CD14-positive monocyte (primary cell): ENCODE results near the gene SMIM24. TPM values are rescaled to one million over a fixed set of nuclear protein-coding genes. Genes with fewer than 3 reads are reported as not detected.

Experiments used
- DNase-seq, 3 donors: peaks; one replicate each; pipeline ENCODE4 v3.0.0-alpha.2; 2011 to 2022
- H2AFZ ChIP-seq: 2 replicates; pipeline ENCODE4 v1.6.0; 2012; ENCODE audit warnings: mild to moderate bottlenecking, low read depth, low read length, inconsistent platforms; ENCODE audit not compliant: insufficient read depth, poor library complexity, severe bottlenecking
- H3K27ac ChIP-seq, 2 donors: 1 replicate in 1 of 2; 2 replicates in 1 of 2; pipeline ENCODE4 v1.5.1; 2012 to 2013; ENCODE audit warnings: low read length in 2 of 2, control low read depth in 1 of 2, inconsistent platforms in 1 of 2, low read depth in 1 of 2, mild to moderate bottlenecking in 1 of 2
- H3K27me3 ChIP-seq, 2 donors: one replicate each; pipeline versions ENCODE4 v1.6.0 to v1.6.1; 2011 to 2013; ENCODE audit warnings: low read length in 2 of 2; ENCODE audit not compliant: control insufficient read depth in 2 of 2, insufficient read depth in 2 of 2
- H3K36me3 ChIP-seq, 2 donors: replicated peaks in 1 of 2; 1 replicate in 1 of 2; 2 replicates in 1 of 2; pipeline versions ENCODE4 v1.5.1 to v1.6.1; 2012 to 2013; ENCODE audit warnings: low read length in 2 of 2, control low read depth in 1 of 2, inconsistent platforms in 1 of 2, mild to moderate bottlenecking in 1 of 2; ENCODE audit not compliant: insufficient read depth in 2 of 2, control insufficient read depth in 1 of 2
- H3K4me1 ChIP-seq, 2 donors: 1 replicate in 1 of 2; 2 replicates in 1 of 2; pipeline versions ENCODE4 v1.5.1 to v1.6.1; 2012 to 2013; ENCODE audit warnings: low read length in 2 of 2, control low read depth in 1 of 2, inconsistent platforms in 1 of 2, mild to moderate bottlenecking in 1 of 2, moderate library complexity in 1 of 2; ENCODE audit not compliant: insufficient read depth in 2 of 2, control insufficient read depth in 1 of 2
- H3K4me2 ChIP-seq: replicated peaks from 2 replicates; pipeline ENCODE3; 2012; ENCODE audit warnings: low read length, moderate library complexity, mild to moderate bottlenecking; ENCODE audit not compliant: poor library complexity, severe bottlenecking; ENCODE audit errors: extremely low read depth
- H3K4me3 ChIP-seq, 3 experiments: fragments of 200-600 bp in 1 of 3; sonication (generic) in 1 of 3; replicated peaks in 1 of 3; 1 replicate in 2 of 3; 2 replicates in 1 of 3; pipeline ENCODE4 v1.5.1; 2011 to 2013; ENCODE audit warnings: low read length in 3 of 3, mild to moderate bottlenecking in 3 of 3, control low read depth in 2 of 3, low read depth in 2 of 3, inconsistent platforms in 1 of 3, moderate library complexity in 1 of 3
- H3K79me2 ChIP-seq: 2 replicates; pipeline ENCODE4 v1.6.0; 2012; ENCODE audit warnings: mild to moderate bottlenecking, control low read depth, inconsistent platforms, low read length, moderate library complexity; ENCODE audit not compliant: insufficient read depth
- H3K9ac ChIP-seq: 2 replicates; pipeline ENCODE4 v1.6.0; 2017; ENCODE audit warnings: low read length, mild to moderate bottlenecking; ENCODE audit not compliant: insufficient read depth, poor library complexity, severe bottlenecking
- H3K9me3 ChIP-seq, 2 donors: replicated peaks in 1 of 2; 1 replicate in 1 of 2; 2 replicates in 1 of 2; pipeline versions ENCODE4 v1.5.1 to v1.6.1; 2012 to 2013; ENCODE audit warnings: low read length in 2 of 2, control low read depth in 1 of 2; ENCODE audit not compliant: control insufficient read depth in 1 of 2, insufficient read depth in 1 of 2
- H4K20me1 ChIP-seq: 2 replicates; pipeline ENCODE4 v1.6.0; 2012; ENCODE audit warnings: mild to moderate bottlenecking, low read length, control low read depth, moderate library complexity; ENCODE audit not compliant: insufficient read depth
- H3K27ac Mint-ChIP-seq, 7 donors: one replicate each; pipeline ENCODE4 v1.8.0; 2020; ENCODE audit warnings: mild to moderate bottlenecking in 7 of 7, mixed read lengths in 7 of 7, moderate library complexity in 6 of 7, inconsistent platforms in 2 of 7
- H3K27me3 Mint-ChIP-seq, 3 donors: one replicate each; pipeline ENCODE4 v1.8.0; 2021 to 2022; ENCODE audit warnings: low read depth in 3 of 3, mild to moderate bottlenecking in 3 of 3, mixed read lengths in 3 of 3, moderate library complexity in 3 of 3, inconsistent platforms in 1 of 3
- H3K36me3 Mint-ChIP-seq, 2 donors: one replicate each; pipeline ENCODE4 v1.8.0; 2020; ENCODE audit warnings: mixed read lengths in 2 of 2, inconsistent platforms in 1 of 2, mild to moderate bottlenecking in 1 of 2
- H3K4me1 Mint-ChIP-seq: one replicate; pipeline ENCODE4 v1.8.0; 2020; ENCODE audit warnings: mild to moderate bottlenecking, mixed read lengths
- H3K4me3 Mint-ChIP-seq, 2 donors: one replicate each; pipeline ENCODE4 v1.8.0; 2020; ENCODE audit warnings: mild to moderate bottlenecking in 2 of 2, mixed read lengths in 2 of 2, moderate library complexity in 1 of 2
- H3K9me3 Mint-ChIP-seq, 7 donors: one replicate each; pipeline ENCODE4 v1.8.0; 2020 to 2022; ENCODE audit warnings: mixed read lengths in 7 of 7, mild to moderate bottlenecking in 6 of 7, moderate library complexity in 6 of 7, inconsistent platforms in 2 of 7
- WGBS: methylation state at CpG from one replicate; pipeline ENCODE4 v1.1.5; 2013; ENCODE audit warnings: missing lambda C conversion rate; ENCODE audit not compliant: insufficient coverage; 5-methylcytosine and 5-hydroxymethylcytosine counted together
- intact Hi-C, 2 donors: fragments of 100-400 bp; cut with micrococcal nuclease; formaldehyde crosslinking; loops; one replicate each; pipeline versions ENCODE4 v1.15.0 to v1.15.1; 2023
- polyA plus RNA-seq, 3 donors: library from polyadenylated mRNA; depleted of rRNA in 1 of 3; unstranded in 2 of 3; stranded (reverse) in 1 of 3; fragments of 300-500 nt in 2 of 3; fragments of >200 nt in 1 of 3; fragmentation: Illumina TruSeq in 2 of 3; gene quantifications; 1 replicate in 2 of 3; 2 replicates in 1 of 3; pipeline ENCODE4 v1.2.3, GENCODE V29; 2012 to 2021
- TF ChIP-seq, protein P1 (sequence below): fragments of 200-600 bp; IDR thresholded peaks from one replicate; pipeline ENCODE4 v1.8.0; 2022; ENCODE audit warnings: antibody characterized with exemption, mild to moderate bottlenecking

Gene SMIM24
- polyA plus RNA-seq, 3 donors, result 0.30 TPM; not detected in 2

DNA sequence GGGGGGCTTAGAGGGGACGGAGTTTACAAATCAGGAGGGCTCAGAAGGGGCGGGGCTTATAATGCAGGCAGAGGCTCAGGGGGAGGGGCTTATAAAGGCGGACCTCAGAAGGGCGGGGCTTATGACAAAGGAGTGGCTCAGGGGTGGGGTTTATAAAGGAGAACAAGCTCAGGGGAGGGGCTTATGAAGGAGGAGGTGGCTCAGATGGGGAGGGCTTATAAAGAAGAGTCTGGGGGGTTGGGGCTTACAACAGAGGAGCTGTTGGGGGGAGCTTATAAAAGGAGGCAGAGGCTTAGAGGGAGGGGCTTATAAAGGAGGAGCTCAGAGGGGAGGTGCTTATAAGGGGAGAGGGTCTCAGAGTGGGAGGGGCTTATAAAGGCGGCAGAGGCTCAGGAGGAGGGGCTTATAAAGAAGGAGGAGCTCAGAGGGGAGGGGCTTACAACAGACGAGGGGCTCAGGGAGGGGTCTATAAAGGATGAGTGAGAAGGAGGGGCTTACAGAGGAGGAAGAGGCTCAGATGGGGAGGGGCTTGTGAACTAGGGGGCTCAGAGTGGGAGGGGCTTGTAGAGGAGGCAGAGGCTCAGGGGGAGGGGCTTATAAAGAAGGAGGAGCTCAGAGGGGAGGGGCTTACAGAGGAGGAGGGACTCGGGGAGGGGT is 1.0 kb downstream of the SMIM24 start:
- Mint-ChIP-seq H3K27me3 (peaks cover 2 to 15% (median 14%) of the 10 kb centered on the region in 3 donors), H3K27ac (peak overlapping the region in 3 of 7 donors; percentile 13 to 66 (median 31)), H3K9me3 (peaks cover 0 to 6% (median 0%) of the 10 kb centered on the region in 7 donors), H3K36me3 (no peaks in the 10 kb centered on the region), H3K4me1 (peaks cover 15% of the 10 kb centered on the region), H3K4me3 (no peak overlapping the region)
- WGBS, result 7% methylated on average over 6 of the region's 7 CpGs
- H3K36me3 ChIP-seq, result no peaks in the 10 kb centered on the region
- no peaks in the 10 kb centered on the region for H3K79me2 ChIP-seq
- no peak overlapping the region for H3K9ac ChIP-seq
- TF ChIP-seq, protein P1, sequence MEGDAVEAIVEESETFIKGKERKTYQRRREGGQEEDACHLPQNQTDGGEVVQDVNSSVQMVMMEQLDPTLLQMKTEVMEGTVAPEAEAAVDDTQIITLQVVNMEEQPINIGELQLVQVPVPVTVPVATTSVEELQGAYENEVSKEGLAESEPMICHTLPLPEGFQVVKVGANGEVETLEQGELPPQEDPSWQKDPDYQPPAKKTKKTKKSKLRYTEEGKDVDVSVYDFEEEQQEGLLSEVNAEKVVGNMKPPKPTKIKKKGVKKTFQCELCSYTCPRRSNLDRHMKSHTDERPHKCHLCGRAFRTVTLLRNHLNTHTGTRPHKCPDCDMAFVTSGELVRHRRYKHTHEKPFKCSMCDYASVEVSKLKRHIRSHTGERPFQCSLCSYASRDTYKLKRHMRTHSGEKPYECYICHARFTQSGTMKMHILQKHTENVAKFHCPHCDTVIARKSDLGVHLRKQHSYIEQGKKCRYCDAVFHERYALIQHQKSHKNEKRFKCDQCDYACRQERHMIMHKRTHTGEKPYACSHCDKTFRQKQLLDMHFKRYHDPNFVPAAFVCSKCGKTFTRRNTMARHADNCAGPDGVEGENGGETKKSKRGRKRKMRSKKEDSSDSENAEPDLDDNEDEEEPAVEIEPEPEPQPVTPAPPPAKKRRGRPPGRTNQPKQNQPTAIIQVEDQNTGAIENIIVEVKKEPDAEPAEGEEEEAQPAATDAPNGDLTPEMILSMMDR, result no peak
- DNase-seq, result peak; percentile 54 to 65 (median 57)
- peak overlapping the region; percentile 57 for H3K4me2 ChIP-seq
- peak overlapping the region in 1 of 3 experiments; percentile 56 for H3K4me3 ChIP-seq
- no peak overlapping the region for H3K27ac ChIP-seq
- intact Hi-C loops, result no loop called here
- no peaks in the 10 kb centered on the region for H3K9me3 ChIP-seq
- H3K4me1 ChIP-seq, result peaks cover 9 to 18% of the 10 kb centered on the region in 2 donors
- H3K27me3 ChIP-seq, result no peaks in the 10 kb centered on the region
- peak overlapping the region; percentile 62 for H2AFZ ChIP-seq
- H4K20me1 ChIP-seq, result no peaks in the 10 kb centered on the region

DNA sequence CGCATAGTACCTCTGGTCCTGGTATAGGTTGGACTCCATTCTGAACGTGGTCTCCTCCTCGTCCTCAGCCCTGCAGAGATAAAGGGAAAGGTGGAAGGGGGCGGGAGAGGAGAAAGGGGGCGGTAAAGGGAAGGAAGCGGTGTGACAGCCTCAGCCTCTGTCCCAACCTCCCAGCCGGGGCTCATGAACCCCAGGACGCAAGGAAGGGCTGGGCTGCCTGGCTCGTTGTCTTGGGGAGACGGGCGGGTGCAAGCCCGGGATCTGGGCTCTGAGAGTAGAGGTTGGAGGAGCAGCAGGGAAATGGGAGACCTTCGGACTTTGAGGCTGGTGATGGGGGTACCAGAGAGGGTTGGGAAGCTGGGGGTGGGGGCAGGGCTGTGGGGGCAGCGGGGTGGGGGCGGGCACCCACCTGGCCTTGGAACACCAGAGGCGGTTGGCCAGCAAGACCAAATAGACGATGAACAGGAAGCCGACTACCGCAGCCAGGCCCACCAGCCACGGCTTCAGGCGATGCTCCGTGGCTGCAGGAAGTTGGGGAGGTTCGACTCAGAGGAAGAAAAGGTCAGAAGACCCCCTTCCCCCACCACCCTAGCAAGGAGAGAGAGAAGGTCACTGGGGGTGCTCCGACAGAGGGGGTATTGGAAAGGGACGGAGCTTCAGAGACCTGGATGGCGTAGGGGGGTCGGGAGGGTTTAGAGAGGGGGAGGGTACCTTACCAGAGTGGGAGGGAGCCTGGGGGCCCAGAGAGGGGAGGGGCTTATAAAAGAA is 1.7 kb downstream of the SMIM24 start:
- Histone ChIP-seq H4K20me1 (no peaks in the 10 kb centered on the region), H2AFZ (peak overlapping the region; percentile 62), H3K4me2 (peak overlapping the region; percentile 57), H3K9me3 (no peaks in the 10 kb centered on the region), H3K9ac (no peak overlapping the region), H3K27me3 (no peaks in the 10 kb centered on the region), H3K4me3 (peak overlapping the region in 1 of 3 experiments; percentile 56), H3K4me1 (peaks cover 9 to 18% of the 10 kb centered on the region in 2 donors), H3K27ac (no peak overlapping the region), H3K36me3 (no peaks in the 10 kb centered on the region), H3K79me2 (no peaks in the 10 kb centered on the region)
- Mint-ChIP-seq H3K27ac (peak overlapping the region in 3 of 7 donors; percentile 40 to 84 (median 67)), H3K4me1 (peaks cover 17% of the 10 kb centered on the region), H3K27me3 (peaks cover 2 to 15% (median 14%) of the 10 kb centered on the region in 3 donors), H3K4me3 (peak overlapping the region; percentile 61 to 66), H3K36me3 (no peaks in the 10 kb centered on the region), H3K9me3 (peaks cover 0 to 6% (median 0%) of the 10 kb centered on the region in 7 donors)
- 0% methylated on average over 14 of the region's 27 CpGs for WGBS
- intact Hi-C loops, result no loop called here
- TF ChIP-seq, protein P1, result no peak
- DNase-seq, result peak in 1 of 3 donors; percentile 12
